GM12875 (cell line): ENCODE data around the gene SPR.

ENCODE experiments used
- H3K4me3 ChIP-seq: one replicate; pipeline ENCODE4 v1.5.1; 2011; ENCODE audit warnings: low read depth, low read length, control low read depth
- CTCF ChIP-seq: IDR thresholded peaks from 2 replicates; pipeline ENCODE4 v1.5.1; 2011; ENCODE audit warnings: low read depth, mild to moderate bottlenecking, control low read depth, inconsistent platforms, low read length, moderate library complexity, borderline replicate concordance; ENCODE audit not compliant: insufficient read depth

The SPR gene

GRCh38 chr2:72921088-72921851, 34.1 kb downstream of the SPR start:
- TF ChIP-seq CTCF, result no peak
- H3K4me3 ChIP-seq, result no peak overlapping the region

GRCh38 chr2:72921853-72922252, 34.6 kb downstream of the SPR start:
- no peak overlapping the region for H3K4me3 ChIP-seq
- TF ChIP-seq CTCF, result no peak

GRCh38 chr2:72923833-72924352, 36.7 kb downstream of the SPR start:
- no peak overlapping the region for H3K4me3 ChIP-seq
- TF ChIP-seq CTCF, result no peak

GRCh38 chr2:72924353-72925240, 37.4 kb downstream of the SPR start:
- no peak overlapping the region for H3K4me3 ChIP-seq
- TF ChIP-seq CTCF, result no peak

- no peak for TF ChIP-seq CTCF
- H3K4me3 ChIP-seq, result no peak overlapping the region
Observed at GRCh38 chr2:72925328-72925943, 38.2 kb downstream of the SPR start.

- no peak overlapping the region for H3K4me3 ChIP-seq
- TF ChIP-seq CTCF, result no peak
Observed at GRCh38 chr2:72926368-72926767, 39.2 kb downstream of the SPR start.
